H1 (cell line): ENCODE results near the gene LRRC46. TPM values are rescaled to one million over a fixed set of nuclear protein-coding genes. Genes with fewer than 3 reads are reported as not detected.

Experiments
- CTCF ChIA-PET: fragments of 300-600 bp; sonication (Branson Sonifier 250); formaldehyde crosslinking; loops from one replicate; lab custom pipeline; 2021; ENCODE audit not compliant: partially characterized antibody; lab: Charles Lee
- POLR2A ChIA-PET: fragments of 300-600 bp; sonication (Branson Sonifier 250); formaldehyde crosslinking; loops from one replicate; lab custom pipeline; 2021; ENCODE audit warnings: inconsistent platforms; ENCODE audit not compliant: partially characterized antibody; lab: Charles Lee
- DNase-seq, 2 experiments: peaks; one replicate each; pipeline versions ENCODE4 v3.0.0 to v3.0.0-alpha.2; 2010 to 2022; ENCODE audit warnings: low spot score in 2 of 2, low read depth in 1 of 2, mixed read lengths in 1 of 2
- FAIRE-seq: peaks from 2 replicates; lab custom pipeline; 2011; peaks lifted over from hg19 to GRCh38; lab: Jason Lieb, UNC
- H2AFZ ChIP-seq: 2 replicates; pipeline ENCODE4 v1.8.1; 2012; ENCODE audit warnings: low read length, inconsistent platforms
- H2AK5ac ChIP-seq: 2 replicates; pipeline ENCODE4 v1.6.1; 2013; ENCODE audit warnings: low read depth, low read length
- H2BK120ac ChIP-seq: replicated peaks from 2 replicates; pipeline ENCODE3; 2013; ENCODE audit warnings: low read depth, low read length, inconsistent platforms
- H2BK12ac ChIP-seq: 2 replicates; pipeline ENCODE4 v1.6.1; 2013; ENCODE audit warnings: low read depth, low read length
- H2BK15ac ChIP-seq: 2 replicates; pipeline ENCODE4 v1.6.1; 2013; ENCODE audit warnings: low read length
- H2BK20ac ChIP-seq: 2 replicates; pipeline ENCODE4 v1.6.1; 2013; ENCODE audit warnings: low read length
- H2BK5ac ChIP-seq: 2 replicates; pipeline ENCODE4 v1.6.1; 2013; ENCODE audit warnings: low read depth, low read length
- H3K14ac ChIP-seq: 2 replicates; pipeline ENCODE4 v1.6.1; 2013; ENCODE audit warnings: inconsistent platforms; ENCODE audit not compliant: insufficient read length
- H3K18ac ChIP-seq: 2 replicates; pipeline ENCODE4 v1.6.1; 2013; ENCODE audit warnings: low read length; ENCODE audit errors: extremely low read depth
- H3K23ac ChIP-seq: 2 replicates; pipeline ENCODE4 v1.6.1; 2013; ENCODE audit warnings: inconsistent platforms; ENCODE audit not compliant: insufficient read length
- H3K23me2 ChIP-seq: 2 replicates; pipeline ENCODE4 v1.6.1; 2013; ENCODE audit warnings: low read depth, low read length
- H3K27ac ChIP-seq: 2 replicates; pipeline ENCODE4 v1.6.1; 2011; ENCODE audit warnings: low read depth, low read length, inconsistent platforms
- H3K27me3 ChIP-seq, 4 experiments: replicated peaks in 1 of 4; 1 replicate in 1 of 4; 2 replicates in 3 of 4; pipeline versions ENCODE4 v1.6.1 to v1.8.1; 2011 to 2013; ENCODE audit warnings: low read length in 3 of 4, mild to moderate bottlenecking in 3 of 4, inconsistent platforms in 2 of 4, mixed read lengths in 2 of 4, moderate library complexity in 1 of 4; ENCODE audit not compliant: control insufficient read depth in 3 of 4, insufficient read depth in 3 of 4; ENCODE audit errors: extremely low read depth in 1 of 4
- H3K36me3 ChIP-seq, 4 experiments: 2 replicates each; pipeline versions ENCODE4 v1.6.1 to v1.8.1; 2011 to 2013; ENCODE audit warnings: mild to moderate bottlenecking in 4 of 4, low read length in 3 of 4, moderate library complexity in 2 of 4, control low read depth in 1 of 4, inconsistent platforms in 1 of 4; ENCODE audit not compliant: insufficient read depth in 4 of 4, control insufficient read depth in 2 of 4
- H3K4ac ChIP-seq: replicated peaks from 2 replicates; pipeline ENCODE3; 2013; ENCODE audit warnings: low read length, low read depth, mixed read lengths, inconsistent platforms; ENCODE audit not compliant: insufficient read length
- H3K4me1 ChIP-seq, 4 experiments: replicated peaks in 1 of 4; 1 replicate in 1 of 4; 2 replicates in 3 of 4; pipeline versions ENCODE4 v1.6.1 to v1.8.1; 2011 to 2013; ENCODE audit warnings: low read length in 3 of 4, inconsistent platforms in 2 of 4, mixed read lengths in 1 of 4; ENCODE audit not compliant: insufficient read depth in 4 of 4, control insufficient read depth in 3 of 4
- H3K4me2 ChIP-seq, 2 experiments: 2 replicates each; pipeline versions ENCODE4 v1.6.1 to v1.8.1; 2011 to 2013; ENCODE audit warnings: low read depth in 2 of 2, low read length in 2 of 2, control low read depth in 1 of 2, inconsistent platforms in 1 of 2, mild to moderate bottlenecking in 1 of 2; ENCODE audit not compliant: insufficient read depth in 1 of 2
- H3K4me3 ChIP-seq, 4 experiments: fragments of 200-600, 300-600 bp in 1 of 4; sonication (generic), shearing (Covaris generic), sonication (Bioruptor Twin) in 1 of 4; 2 replicates each; pipeline versions ENCODE4 v1.5.1 to v1.8.1; 2011 to 2016; ENCODE audit warnings: low read length in 4 of 4, low read depth in 3 of 4, control low read depth in 2 of 4, inconsistent platforms in 2 of 4, mild to moderate bottlenecking in 2 of 4, mixed read lengths in 1 of 4, moderate library complexity in 1 of 4; ENCODE audit not compliant: insufficient read depth in 2 of 4; ENCODE audit errors: extremely low read depth in 1 of 4
- H3K56ac ChIP-seq: replicated peaks from 2 replicates; pipeline ENCODE3; 2013; ENCODE audit warnings: low read depth, mild to moderate bottlenecking, mixed read lengths, low read length, inconsistent platforms; ENCODE audit not compliant: insufficient read length
- H3K79me1 ChIP-seq: 2 replicates; pipeline ENCODE4 v1.6.1; 2013; ENCODE audit warnings: low read depth, low read length, control low read depth
- H3K79me2 ChIP-seq, 2 experiments: 2 replicates each; pipeline versions ENCODE4 v1.6.1 to v1.8.1; 2012 to 2013; ENCODE audit warnings: low read length in 2 of 2, mild to moderate bottlenecking in 2 of 2, inconsistent platforms in 1 of 2; ENCODE audit not compliant: insufficient read depth in 2 of 2, control insufficient read depth in 1 of 2
- H3K9ac ChIP-seq, 4 experiments: replicated peaks in 1 of 4; 1 replicate in 1 of 4; 2 replicates in 3 of 4; pipeline versions ENCODE4 v1.6.1 to v1.8.1; 2011 to 2013; ENCODE audit warnings: low read depth in 3 of 4, low read length in 3 of 4, control low read depth in 2 of 4, mild to moderate bottlenecking in 2 of 4, moderate library complexity in 2 of 4, inconsistent platforms in 1 of 4; ENCODE audit errors: extremely low read depth in 1 of 4
- H3K9me3 ChIP-seq, 2 experiments: 2 replicates each; pipeline versions ENCODE4 v1.6.1 to v1.8.1; 2012 to 2013; ENCODE audit warnings: mild to moderate bottlenecking in 2 of 2, moderate library complexity in 2 of 2, control low read depth in 1 of 2, inconsistent platforms in 1 of 2, low read depth in 1 of 2, low read length in 1 of 2, mixed read lengths in 1 of 2; ENCODE audit not compliant: insufficient read depth in 2 of 2
- H4K20me1 ChIP-seq, 2 experiments: replicated peaks in 1 of 2; 2 replicates each; pipeline versions ENCODE3 to v1.8.1; 2011 to 2013; ENCODE audit warnings: inconsistent platforms in 2 of 2, low read length in 2 of 2, mild to moderate bottlenecking in 1 of 2; ENCODE audit not compliant: insufficient read depth in 2 of 2, control insufficient read depth in 1 of 2
- H4K5ac ChIP-seq: 2 replicates; pipeline ENCODE4 v1.6.1; 2013; ENCODE audit warnings: low read length, low read depth, mixed read lengths, inconsistent platforms; ENCODE audit not compliant: insufficient read length
- H4K8ac ChIP-seq: 2 replicates; pipeline ENCODE4 v1.8.0; 2013; ENCODE audit warnings: mild to moderate bottlenecking, moderate library complexity, low read length, inconsistent platforms; ENCODE audit not compliant: insufficient read depth; ENCODE audit errors: extremely low read depth
- H4K91ac ChIP-seq: replicated peaks from 2 replicates; pipeline ENCODE3; 2013; ENCODE audit warnings: low read length, mixed read lengths, inconsistent platforms; ENCODE audit not compliant: insufficient read length
- ASH2L ChIP-seq: fragments of 200-600, 300-600 bp; sonication (generic); IDR thresholded peaks from one replicate; pipeline ENCODE4 v1.7.1; 2017; ENCODE audit warnings: low read length
- CHD2 ChIP-seq: IDR thresholded peaks from 2 replicates; pipeline ENCODE4 v1.6.1; 2012; ENCODE audit warnings: low read length, improper control_type of control experiment
- FOSL1 ChIP-seq: IDR thresholded peaks from 2 replicates; pipeline ENCODE4 v1.6.1; 2011; ENCODE audit warnings: mild to moderate bottlenecking, low read depth, low read length, moderate library complexity; ENCODE audit not compliant: insufficient read depth
- JUN ChIP-seq: IDR thresholded peaks from 2 replicates; pipeline ENCODE4 v1.6.1; 2011; ENCODE audit warnings: low read depth, mild to moderate bottlenecking, improper control_type of control experiment, low read length
- KDM4A ChIP-seq: IDR thresholded peaks from one replicate; pipeline ENCODE4 v1.7.1; 2012; ENCODE audit warnings: low read depth, mild to moderate bottlenecking, moderate library complexity, low read length, inconsistent platforms; ENCODE audit not compliant: severe bottlenecking
- POLR2A ChIP-seq, 2 experiments: IDR thresholded peaks; 1 replicate in 1 of 2; 2 replicates in 1 of 2; pipeline ENCODE4 v1.6.1; 2011; ENCODE audit warnings: low read depth in 2 of 2, low read length in 2 of 2, mild to moderate bottlenecking in 2 of 2; ENCODE audit errors: control extremely low read depth in 1 of 2
- SAP30 ChIP-seq: fragments of 300-600 bp; sonication (generic); IDR thresholded peaks from 2 replicates; pipeline ENCODE4 v1.7.1; 2012; ENCODE audit warnings: low read length, moderate library complexity, mild to moderate bottlenecking, inconsistent platforms; ENCODE audit not compliant: insufficient read depth, insufficient replicate concordance
- SIRT6 ChIP-seq: IDR thresholded peaks from one replicate; pipeline ENCODE4 v1.7.1; 2012; ENCODE audit warnings: low read length, inconsistent platforms
- SP2 ChIP-seq: IDR thresholded peaks from 2 replicates; pipeline ENCODE4 v1.6.1; 2012; ENCODE audit warnings: mild to moderate bottlenecking, low read length, inconsistent platforms
- SUZ12 ChIP-seq: fragments of 200-600 bp; sonication (generic); IDR thresholded peaks from 2 replicates; pipeline ENCODE4 v1.6.1; 2012; ENCODE audit warnings: mild to moderate bottlenecking, inconsistent platforms, low read length, moderate library complexity, mixed read lengths
- TBP ChIP-seq: IDR thresholded peaks from 2 replicates; pipeline ENCODE4 v1.6.1; 2011; ENCODE audit warnings: low read depth, low read length, improper control_type of control experiment
- WGBS, 2 experiments: shearing (Covaris generic) in 1 of 2; methylation state at CpG; one replicate each; pipeline versions ENCODE4 v1.1.6 to v1.1.7; 2013 to 2015; ENCODE audit warnings: low lambda C conversion rate in 2 of 2, mixed read lengths in 2 of 2, inconsistent platforms in 1 of 2, low coverage in 1 of 2, missing lambda C conversion rate in 1 of 2; ENCODE audit not compliant: insufficient replicate concordance in 2 of 2, insufficient coverage in 1 of 2, insufficient read length in 1 of 2; ENCODE audit errors: extremely low coverage in 1 of 2, missing lambda C conversion rate in 1 of 2; 5-methylcytosine and 5-hydroxymethylcytosine counted together
- polyA plus RNA-seq, 7 experiments: library from polyadenylated mRNA; depleted of rRNA in 3 of 7; stranded (reverse) in 5 of 7; unstranded in 2 of 7; fragments of >200 nt in 5 of 7; fragments of 200-250 nt in 2 of 7; gene quantifications; 1 replicate in 5 of 7; 2 replicates in 1 of 7; 4 replicates in 1 of 7; pipeline versions ENCODE4 v1.2.1 to v1.2.3, GENCODE V29; 2011 to 2013; ENCODE audit warnings: missing spikeins in 2 of 7, mixed read lengths in 2 of 7
- total RNA-seq: library from RNA; stranded (reverse); fragmentation: NEBNext Ultra II Directional; extraction: Animal tissue kit (Norgen Biotek cat#: 25700); gene quantifications from 2 replicates; pipeline ENCODE4 v1.2.1, GENCODE V29; 2021

The LRRC46 gene
- total and polyA plus RNA-seq, 2 of the 8 experiments (the other 6 are each of a cell fraction or from before 2014, with no cell fraction given) = 0.18 TPM; not detected in 1

- no peak overlapping the region for H2AK5ac ChIP-seq
- H4K5ac ChIP-seq = no peak overlapping the region
- no peak overlapping the region for H2BK12ac ChIP-seq
- H2AFZ ChIP-seq = no peak overlapping the region
- FAIRE-seq = no peak
- no peaks in the 10 kb centered on the region for H3K9me3 ChIP-seq
- H3K27ac ChIP-seq = no peak overlapping the region
- ChIA-PET CTCF (interaction anchor here (0.8 to 33.0 kb wide), 3 partner anchors 10 to 52 kb away, joined by 3 to 1206 read pairs (median 373); partner anchors contain the start of genes SP2 and SP6), POLR2A (interaction anchor here (1.0 kb wide), 1 partner anchor 28 kb away, joined by 3 read pairs; no protein-coding TSS in a partner anchor)
- no peak overlapping the region for H2BK5ac ChIP-seq
- peaks cover 0 to 9% (median 1%) of the 10 kb centered on the region in 4 experiments; a peak in 4 of 8 replicates for H3K36me3 ChIP-seq
- no peak overlapping the region for H2BK20ac ChIP-seq
- no peak overlapping the region for H4K91ac ChIP-seq
- no peak overlapping the region for H3K4me2 ChIP-seq
- peaks cover 2 to 13% of the 10 kb centered on the region in 2 experiments for H3K79me2 ChIP-seq
- H3K4me1 ChIP-seq = peaks cover 0 to 6% (median 2%) of the 10 kb centered on the region in 4 experiments; a peak in 4 of 7 replicates
- no peaks in the 10 kb centered on the region for H3K27me3 ChIP-seq
- no peak overlapping the region for H2BK15ac ChIP-seq
- H3K18ac ChIP-seq = no peak overlapping the region
- H4K8ac ChIP-seq = no peak overlapping the region
- no peaks in the 10 kb centered on the region for H4K20me1 ChIP-seq
- WGBS, 2 experiments = 86% methylated on average over 5 of the region's 5 CpGs; no CpG with 5 or more reads in 1 of the 2 experiments
- no peak for TF ChIP-seq POLR2A (IDR thresholded peaks at IDR 0.05; ENCODE audit: control extremely low read depth in 1 of 2, low read depth in 2 of 2, low read length in 2 of 2)
- TF ChIP-seq SUZ12 = no peak
- no peak for TF ChIP-seq TBP
- no peak for TF ChIP-seq SP2
- TF ChIP-seq SIRT6 = no peak
- TF ChIP-seq JUN = no peak
- no peak for TF ChIP-seq ASH2L
- TF ChIP-seq FOSL1 = no peak
- no peak for TF ChIP-seq CHD2
- TF ChIP-seq SAP30 = no peak
- no peak for TF ChIP-seq KDM4A
- H3K23ac ChIP-seq = no peak overlapping the region
- H2BK120ac ChIP-seq = no peak overlapping the region
- H3K14ac ChIP-seq = no peak overlapping the region
- DNase-seq = no peak
- H3K79me1 ChIP-seq = no peaks in the 10 kb centered on the region
- H3K4me3 ChIP-seq = no peak overlapping the region
- no peak overlapping the region for H3K4ac ChIP-seq
- no peak overlapping the region for H3K9ac ChIP-seq
- H3K56ac ChIP-seq = no peak overlapping the region
- peaks cover 3% of the 10 kb centered on the region; the same call in 1 of the 2 replicates for H3K23me2 ChIP-seq
Observed at GRCh38 chr17:47834756-47835155, 3.3 kb downstream of the LRRC46 start.
